NCI-H2107 treated with DMSO at 0.1 percent for 48 hours (cell line): ENCODE data around the gene SNHG17.
"Not testable (repeated sequence)": the region's sequence is repeated elsewhere in the genome, so short reads cannot be mapped to it uniquely, and the experiment has no call there.

Source experiments
- DNase-seq: peaks from one replicate; lab custom pipeline; 2025; ENCODE audit not compliant: unreplicated experiment; lab: John Stamatoyannopoulos, UW

The SNHG17 gene

DNA sequence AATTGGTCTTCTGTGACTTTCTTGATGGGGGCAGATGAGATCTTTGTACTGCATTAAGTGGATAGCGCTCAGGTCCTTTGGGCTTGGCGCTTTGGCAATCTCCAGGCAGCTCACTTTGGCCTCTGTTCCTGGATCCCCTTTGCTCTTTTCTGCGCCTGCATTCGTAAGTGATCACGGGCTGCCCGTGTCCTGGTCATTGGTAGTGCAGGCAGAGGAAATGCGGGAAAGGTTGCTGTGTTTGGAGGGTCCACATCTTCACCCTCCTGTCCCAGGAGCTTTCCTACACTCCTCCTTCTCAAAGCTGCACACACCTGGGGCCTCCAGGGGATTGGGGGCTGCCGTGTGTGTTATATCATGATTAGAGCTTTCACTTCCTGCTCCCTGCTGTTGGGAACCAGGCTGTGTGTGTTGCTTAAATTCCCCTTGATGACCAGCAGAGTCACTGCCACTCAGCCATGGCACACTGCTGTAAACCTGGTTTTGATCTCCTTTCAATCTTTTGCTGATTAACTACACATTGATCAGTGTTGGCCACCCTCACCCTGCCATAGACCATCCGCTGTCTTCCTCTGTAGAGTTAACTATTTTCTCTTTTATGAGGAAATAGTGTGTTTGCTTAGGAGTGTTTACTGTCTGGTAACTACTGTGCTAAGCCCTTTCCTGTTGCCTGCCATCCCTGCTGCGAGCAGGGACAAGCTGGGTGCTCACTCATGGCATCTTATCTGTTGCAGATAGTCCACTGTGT lies 13.0 kb upstream of the SNHG17 start:
- DNase-seq = no peak

DNA sequence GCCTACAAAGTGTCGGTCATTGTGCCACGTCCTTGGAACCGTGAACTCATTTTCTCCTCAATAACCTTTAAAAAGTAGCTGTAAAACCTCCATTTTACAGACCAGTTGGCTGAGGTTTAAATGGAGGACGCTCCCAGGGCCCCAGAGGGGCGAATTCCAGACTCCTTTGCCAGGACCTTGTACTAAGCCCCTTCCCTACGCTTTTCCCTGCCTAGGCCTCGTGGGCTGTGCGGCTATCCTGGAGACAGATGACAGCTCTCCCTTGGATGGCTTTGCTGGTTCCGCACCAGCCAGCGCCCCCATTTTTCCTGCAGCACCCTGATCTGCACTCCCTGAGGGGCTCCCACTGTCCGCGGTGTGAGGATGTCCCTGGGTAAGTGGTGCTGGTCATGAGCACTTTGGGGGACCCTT lies 12.1 kb upstream of the SNHG17 start:
- DNase-seq = no peak

DNA sequence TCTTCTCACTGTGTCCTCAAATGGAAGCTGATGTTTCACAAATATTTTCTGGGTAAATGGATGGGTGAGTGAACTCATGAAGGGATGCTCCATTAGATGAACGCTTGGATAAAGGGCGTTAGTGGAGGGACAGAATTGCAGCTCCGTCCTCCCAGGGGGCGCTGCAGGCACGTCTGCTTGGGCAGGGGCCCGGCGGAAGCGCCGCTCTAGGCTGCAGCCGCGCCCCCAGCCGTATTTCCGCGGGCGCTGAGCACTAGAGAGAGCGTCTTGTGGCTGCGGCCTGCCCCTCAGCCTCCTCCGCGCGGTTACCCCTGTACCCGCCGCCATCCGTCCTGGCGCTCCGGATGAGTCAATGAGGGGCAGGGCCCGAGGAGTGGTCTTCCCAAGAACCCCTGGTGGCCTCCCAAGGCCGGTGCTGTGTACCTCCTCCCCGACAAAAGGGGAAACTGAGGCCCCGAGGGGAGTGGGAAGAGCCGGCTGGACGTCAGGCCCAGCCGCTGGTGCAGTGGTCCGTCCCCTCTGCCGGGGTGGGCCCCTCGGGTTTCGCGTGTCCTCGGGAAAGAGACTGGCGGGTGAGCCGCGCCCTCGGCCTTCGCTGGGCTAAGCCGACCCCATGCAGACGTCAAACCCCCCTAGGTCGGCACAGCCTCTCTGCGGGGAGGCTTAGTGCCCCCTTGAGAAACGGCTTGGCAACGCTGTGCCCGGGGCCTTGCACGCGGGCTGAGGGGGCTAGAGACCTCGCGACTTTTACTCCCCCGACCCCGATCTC lies 11.5 kb upstream of the SNHG17 start:
- peak; percentile 46 for DNase-seq

DNA sequence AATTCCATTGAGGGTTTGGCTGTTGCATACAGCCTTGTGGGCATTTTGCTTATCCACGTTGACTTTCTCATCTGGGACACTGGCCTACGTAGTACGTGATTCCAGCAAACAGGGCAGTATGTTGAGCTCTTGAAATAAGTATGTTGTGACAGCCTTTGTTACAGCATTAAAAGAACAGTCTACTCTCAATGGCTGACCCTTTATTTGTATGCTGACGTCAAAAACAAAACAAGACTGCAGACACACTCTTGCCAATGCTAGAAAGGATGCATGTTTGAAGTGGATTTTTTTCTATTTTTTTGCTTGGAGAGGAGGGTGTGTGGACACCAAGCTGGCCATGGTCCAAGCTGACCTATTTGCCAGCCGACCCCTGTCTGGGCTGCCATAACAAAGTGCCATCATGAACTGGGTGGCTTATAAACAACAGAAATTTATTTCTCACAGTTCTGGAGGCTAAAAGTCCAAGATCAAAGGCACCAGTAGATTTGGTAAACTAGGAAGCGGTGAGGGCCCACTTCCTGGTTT lies 10.8 kb upstream of the SNHG17 start:
- DNase-seq = no peak

DNA sequence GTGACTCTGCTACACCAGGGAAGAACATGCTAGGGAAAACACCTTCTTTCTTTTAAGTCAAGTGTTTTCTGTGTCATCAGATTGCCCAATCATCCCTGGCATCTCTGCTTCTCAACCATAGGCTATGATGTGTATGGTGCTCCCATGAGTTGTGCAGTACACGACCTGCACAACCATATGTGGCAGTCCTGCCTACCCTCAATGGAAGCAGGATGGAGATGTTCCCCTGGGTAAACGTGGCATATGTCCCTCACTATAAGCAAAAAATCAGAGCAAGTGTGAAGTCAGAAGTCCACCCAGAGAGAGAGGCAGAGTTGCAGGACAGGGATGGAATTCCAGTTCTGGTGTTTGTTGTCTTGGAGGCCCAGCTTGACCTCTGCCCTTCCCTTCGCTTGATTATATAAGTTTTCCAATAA lies 10.3 kb upstream of the SNHG17 start:
- no peak for DNase-seq

DNA sequence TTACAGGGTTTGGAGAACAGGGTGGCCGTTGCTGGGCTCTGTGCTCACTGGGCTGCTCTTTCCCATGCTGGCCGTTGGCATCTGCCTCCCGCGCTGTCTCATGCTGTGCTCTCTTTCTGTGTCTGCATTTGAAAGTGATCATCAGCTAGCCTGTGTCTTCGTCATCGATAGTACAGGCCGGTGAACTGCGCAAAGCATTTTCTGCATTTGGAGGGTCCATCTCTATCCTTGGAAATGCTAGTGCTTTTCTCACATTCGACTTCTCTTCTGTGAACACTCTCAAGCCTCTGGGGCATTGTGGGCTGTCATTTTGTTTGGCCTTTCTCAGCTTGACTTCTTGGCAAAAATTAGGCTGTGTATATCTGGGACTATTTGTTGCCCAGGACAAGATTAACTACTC lies 6.8 kb upstream of the SNHG17 start:
- no peak for DNase-seq

DNA sequence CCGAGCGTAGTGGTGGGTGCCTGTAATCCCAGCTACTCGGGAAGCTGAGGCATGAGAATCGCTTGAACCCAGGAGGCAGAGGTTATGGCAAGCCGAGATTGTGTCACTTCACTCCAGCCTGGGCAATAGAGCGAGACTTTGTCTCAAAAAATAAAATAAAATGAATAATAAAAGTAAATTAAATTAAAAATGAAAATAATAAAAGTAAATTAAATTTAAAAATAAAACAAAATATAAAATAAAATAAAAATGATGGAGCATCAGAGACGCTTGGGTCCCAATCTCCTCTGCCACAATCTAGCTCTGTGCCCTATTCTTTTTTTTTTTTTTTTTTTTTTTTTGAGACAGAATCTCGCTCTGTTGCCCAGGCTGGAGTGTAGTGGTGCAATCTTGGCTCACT lies 6.0 kb upstream of the SNHG17 start:
- not testable (repeated sequence) for DNase-seq

DNA sequence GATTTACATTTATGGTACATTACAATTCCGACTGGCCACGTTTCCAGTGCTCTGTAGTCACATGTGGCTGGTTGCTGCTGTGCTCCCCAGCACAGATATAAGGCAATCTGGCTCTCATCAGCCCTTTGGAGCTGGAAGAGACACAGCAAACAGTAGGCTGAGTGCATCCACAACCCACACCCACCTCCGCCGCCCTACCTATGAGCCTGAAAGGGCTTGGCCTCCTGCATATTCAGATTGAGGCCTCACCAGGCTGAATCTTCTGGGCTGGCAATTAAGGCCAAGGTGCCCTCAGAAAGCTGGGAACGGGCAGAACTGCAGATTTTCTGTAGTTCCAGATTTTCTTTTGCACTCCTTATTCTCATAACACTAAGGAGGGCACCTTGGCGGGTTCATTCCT lies 2.7 kb upstream of the SNHG17 start:
- no peak for DNase-seq

DNA sequence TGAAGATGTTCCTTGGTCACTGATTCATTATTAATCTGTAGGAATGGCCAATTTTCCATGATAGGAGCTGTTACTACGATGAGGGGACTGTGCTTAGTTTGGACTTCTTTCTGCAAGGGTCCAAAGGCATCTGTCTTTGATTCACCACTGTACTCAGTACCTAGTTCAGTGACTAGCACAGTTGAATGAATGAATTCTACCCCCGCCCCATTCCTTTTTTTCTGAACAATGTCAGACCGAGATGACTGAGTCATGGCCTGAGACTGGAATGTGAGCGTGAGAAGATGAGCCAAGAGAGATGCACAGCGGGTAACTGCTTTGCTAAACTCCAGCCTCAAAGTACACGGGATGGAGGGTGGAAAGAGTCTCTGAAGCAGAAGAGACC lies 419 bp upstream of the SNHG17 start:
- no peak for DNase-seq

DNA sequence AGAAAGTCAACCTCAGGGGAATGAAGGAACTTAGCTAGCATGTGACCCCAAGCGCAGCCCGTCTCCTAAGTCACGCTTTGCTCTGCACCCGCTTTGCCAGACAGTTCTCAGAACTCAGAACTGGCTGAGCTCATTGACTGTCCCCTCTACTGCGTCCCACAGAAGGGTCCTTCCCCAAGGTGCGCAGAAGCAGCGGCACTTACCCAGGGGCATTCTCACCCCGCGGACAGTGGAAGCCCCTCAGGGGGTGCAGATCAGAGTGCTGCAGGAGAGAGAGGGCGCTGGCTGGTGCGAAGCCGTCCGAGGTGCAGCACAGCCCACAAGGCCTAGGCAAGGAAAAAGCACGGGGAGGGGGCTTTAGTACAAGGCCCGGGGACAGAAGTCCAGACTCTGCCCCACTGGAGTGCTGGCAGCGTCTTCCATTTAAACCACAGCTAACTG lies 807 bp downstream of the SNHG17 start:
- no peak for DNase-seq

DNA sequence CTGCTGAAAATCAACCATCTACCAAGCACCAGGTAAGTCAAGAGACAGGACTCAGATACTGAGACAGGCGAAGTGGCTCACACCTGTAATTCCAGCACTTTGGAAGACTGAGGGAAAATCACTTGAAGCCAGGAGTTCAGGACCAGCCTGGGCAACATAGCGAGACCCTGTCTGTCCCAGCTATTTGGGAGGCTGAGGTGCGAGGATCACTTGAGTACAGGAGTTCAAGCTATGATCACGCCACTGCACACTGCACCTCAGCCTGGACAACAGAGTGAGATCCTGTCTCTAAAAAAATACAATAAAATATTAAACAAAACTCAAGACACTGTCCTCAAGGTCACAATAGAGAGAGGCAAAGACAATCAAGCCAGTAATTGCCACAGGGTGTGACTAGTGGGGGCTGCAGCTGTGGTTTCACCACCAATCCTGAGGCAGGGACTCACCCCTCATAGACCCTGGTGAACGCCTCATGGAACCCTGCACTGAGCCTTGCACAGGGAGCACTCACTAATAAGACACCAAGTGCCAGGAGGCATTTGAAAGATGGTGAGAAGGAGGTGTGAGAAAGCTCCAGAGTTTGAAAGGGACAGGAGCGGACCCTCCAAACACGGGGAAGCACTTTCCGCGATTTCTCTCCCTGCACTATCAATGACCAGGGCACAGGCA lies 1.7 kb downstream of the SNHG17 start:
- DNase-seq = no peak

DNA sequence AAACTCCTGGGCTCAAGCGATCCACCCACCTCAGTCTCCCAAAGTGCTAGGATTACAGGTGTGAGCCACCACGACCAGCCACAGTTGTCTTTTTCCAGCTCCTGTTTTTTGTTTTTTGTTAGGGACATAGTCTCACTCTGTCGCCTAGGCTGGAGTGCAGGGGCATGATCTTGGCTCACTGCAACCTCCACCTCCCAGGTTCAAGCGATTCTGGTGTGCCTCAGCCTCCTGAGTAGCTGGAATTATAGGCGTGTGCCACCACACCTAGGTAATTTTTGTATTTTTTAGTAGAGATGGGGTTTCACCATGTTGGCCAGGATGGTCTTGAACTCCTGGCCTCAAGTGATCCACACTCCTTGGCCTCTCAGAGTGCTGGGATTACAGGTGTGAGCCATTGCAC lies 2.3 kb downstream of the SNHG17 start:
- DNase-seq = not testable (repeated sequence)

DNA sequence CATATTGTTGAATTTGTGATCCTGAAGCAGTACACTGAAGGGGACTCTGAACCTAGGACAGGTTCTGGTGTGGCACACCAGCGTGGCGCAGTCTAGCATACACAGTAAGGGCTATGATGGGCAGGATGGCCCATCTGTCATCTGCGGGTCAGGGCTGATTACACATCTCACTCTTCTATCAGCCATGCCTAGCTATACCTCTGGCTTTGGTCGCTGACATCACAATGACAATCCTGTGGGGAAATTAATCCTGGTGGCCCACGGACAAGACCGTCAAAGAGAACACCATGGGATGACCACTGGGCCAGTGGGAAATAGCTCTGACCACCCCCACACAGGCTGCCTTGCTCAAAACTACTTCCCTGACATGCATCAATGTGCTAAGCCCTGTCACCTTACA lies 2.8 kb downstream of the SNHG17 start:
- DNase-seq = no peak

DNA sequence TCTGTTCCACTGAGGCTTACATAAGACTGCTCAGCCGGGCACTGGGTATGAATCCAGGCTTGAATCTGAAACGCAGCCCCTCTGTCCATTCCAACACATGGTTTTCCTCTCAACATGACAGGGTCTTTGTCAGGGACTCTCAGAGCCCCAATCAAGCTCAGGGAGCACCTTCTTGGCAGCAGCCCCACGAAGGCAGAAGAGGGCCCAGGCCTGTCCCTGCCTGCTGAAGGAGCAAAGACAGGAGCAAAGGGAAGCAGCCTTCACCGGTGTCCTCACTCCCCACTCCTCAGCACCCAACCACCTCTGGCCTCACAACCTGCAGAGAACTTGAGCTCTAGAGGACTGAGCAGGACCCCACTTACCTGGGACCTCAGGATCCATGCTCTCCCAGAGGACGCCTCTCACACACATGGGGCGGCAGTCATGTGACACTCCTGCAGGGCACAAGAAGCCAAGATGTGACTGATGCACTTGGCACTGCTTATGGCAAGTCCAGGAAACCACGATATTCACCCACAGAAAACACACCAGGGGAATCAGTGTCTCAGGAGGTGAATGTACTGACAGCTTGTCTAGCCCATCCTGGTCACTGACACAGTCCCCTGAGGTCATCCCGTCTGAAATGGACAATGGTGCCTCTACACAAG lies 4.3 kb downstream of the SNHG17 start:
- no peak for DNase-seq

DNA sequence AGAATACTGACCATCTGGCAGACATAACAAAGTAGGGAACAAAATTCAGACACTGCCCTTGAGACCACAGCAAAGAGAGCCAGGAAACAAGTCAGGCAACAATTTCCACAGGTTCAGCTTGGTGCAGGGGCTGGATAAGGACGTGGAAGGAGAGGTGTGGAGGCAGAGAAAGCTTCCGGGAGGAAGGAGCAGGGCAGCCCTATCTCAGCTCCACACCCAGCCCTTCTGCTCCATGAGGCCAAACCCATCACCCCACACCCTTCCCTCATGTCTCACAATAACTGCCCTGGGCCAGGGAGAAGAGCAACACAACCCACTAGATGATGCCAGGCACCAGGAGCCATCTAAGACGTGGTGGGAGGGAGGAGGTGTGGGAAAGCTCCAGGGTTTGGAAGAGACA lies 5.8 kb downstream of the SNHG17 start:
- DNase-seq = no peak

DNA sequence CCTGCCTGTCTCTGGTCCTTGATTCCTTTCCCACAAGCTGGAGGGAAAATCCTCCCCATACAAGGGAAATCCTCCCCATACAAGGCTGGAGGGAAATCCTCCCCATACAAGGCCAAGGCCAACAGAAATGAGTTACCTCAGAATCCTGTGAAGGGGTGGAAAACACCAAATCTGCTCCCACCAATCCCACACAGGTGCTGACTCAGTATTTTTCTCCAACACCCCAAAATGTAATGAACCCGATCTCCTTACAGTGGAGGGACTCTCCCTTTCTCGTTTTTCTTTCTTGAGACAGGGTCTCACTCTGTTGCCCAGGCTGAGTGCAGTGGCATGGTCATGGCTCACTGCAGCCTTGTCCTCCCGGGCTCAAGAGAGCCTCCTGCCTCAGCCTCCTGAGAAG lies 6.3 kb downstream of the SNHG17 start:
- DNase-seq = no peak

DNA sequence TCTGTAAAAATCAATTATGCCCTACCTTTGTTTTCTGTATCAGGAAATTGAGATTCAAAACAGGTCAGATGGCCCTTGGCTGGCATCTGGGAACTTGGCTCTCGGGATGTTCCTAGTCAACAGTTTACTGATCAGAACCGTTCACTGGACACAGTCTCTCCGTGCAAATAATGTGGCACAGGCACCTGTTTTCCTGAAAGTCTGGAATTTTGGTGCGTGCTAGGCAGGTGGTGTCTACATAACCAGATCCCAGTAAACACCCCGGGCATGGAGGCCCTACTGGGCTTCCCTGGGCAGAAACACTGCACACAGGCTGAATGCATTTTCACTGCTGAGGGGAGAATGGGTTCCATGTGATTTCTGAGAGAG lies 7.5 kb downstream of the SNHG17 start:
- DNase-seq = no peak

DNA sequence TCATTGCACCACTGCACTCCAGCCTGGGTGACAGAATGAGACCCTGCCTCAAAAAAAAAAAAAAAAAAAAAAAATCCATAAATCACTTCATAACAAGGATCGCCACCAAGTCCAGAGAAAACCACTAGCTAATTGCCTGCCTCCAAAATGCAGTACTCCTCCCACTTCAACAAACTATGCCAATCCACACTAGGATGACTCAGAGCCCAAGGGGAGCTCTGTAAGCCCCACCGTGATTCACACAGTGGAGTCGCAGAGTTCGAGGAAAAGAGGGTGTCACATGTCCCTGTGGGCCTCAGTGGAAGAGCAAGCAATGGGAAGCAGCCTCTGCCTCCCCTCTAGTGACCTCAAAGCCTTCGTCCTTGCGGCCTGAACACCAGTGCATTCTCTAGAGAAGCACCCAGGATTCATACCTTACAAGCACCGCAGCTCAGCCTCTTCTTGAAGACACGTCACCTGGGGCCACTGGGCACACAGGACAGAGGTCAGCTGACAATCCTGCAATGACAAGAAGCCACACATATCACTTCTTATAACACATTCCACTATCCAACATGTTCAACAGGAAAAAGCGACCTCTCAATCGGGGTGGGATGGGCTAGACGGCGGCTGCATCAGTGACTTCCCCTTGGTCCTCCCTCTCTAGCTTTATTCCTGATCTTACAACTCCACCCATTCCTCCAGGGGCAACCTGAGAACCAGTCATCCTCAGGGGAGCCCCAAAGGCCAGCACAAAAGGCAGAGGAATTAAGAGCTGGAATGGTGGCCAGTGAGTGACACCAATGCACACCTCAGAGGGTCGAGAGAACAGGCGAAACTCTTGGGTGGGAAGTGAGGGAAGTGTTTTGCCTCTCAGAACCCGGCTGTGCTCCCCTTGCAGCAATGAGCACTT lies 8.9 kb downstream of the SNHG17 start:
- DNase-seq = no peak

DNA sequence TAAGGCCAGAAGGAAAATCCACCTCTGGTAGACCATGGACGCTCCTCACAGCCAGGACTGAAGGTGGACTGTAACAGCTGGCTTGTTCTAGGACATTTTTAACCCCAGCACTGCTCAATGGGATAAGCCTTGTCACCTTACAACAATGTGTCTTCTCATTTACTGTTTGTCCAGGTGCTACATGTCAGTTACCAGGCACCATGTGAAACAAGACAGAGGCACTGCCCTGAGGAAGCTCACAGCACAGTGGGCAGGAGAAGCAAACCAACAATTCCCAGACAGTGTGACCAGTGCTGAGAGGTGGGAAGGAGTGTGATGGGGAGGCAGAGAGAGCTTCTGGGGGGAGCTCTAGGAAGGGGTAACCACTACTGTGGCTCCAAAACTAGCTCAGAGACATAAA lies 10.7 kb downstream of the SNHG17 start:
- no peak for DNase-seq

DNA sequence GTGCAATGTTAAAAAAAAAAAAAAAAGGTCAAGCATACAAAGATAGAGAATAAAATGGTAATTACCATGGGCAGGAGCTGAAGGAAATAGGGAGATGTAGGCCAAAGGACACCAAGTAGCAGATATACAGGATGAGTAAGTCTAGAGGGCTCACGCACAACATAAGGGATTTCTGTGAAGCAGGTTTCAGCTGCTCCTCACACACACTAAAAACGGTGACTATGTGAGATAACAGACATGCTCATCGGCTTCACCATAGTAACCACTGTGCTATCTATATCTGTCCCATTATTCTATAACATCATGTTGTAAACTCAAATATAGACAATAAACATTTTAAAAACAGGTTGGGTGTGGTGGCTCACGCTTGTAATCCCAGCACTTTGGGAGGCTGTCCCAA lies 11.6 kb downstream of the SNHG17 start:
- DNase-seq = no peak
